Subcutaneous adipose tissue (tissue), 4 donors: ENCODE results near the gene ACSL1. TPM values are rescaled to one million over a fixed set of nuclear protein-coding genes. Genes with fewer than 3 reads are reported as not detected.

ENCODE experiments used
- CTCF ChIP-seq: fragments of 450-650 bp; IDR thresholded peaks from one replicate; pipeline ENCODE4 v1.5.1; 2016; ENCODE audit warnings: low read depth, mild to moderate bottlenecking, control low read depth, antibody characterized with exemption, moderate library complexity
- total RNA-seq, 4 donors: library from RNA; depleted of rRNA; stranded (reverse); fragments of >200 nt; gene quantifications; one replicate each; pipeline ENCODE4 v1.1.0, GENCODE V29; 2016

Gene ACSL1
- total RNA-seq, 4 donors from 2014 or later = 656 to 1,818 (median 1,286) TPM

DNA sequence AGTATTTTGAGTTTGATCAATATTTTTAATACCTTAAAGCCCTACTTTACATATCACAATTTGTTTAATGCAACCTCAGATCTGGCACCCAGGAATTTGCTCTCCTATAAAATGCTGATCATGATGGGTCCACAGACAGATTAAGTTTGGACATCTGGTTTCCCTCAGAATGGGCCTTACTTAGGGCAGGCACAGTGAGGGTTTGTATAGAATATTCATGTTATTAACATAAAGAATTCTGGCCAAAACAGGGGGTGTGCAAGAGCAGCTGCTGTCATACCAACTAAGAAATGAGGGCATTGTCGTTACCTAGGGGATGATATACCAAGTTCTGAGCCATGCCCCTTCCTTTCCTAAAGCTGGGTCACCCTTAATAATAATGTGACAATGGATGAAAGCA lies 54.4 kb downstream of the ACSL1 start:
- no peak for TF ChIP-seq CTCF

- no peak for TF ChIP-seq CTCF
These were observed 56.5 kb downstream of the ACSL1 start for GRCh38 chr4:184769141-184769765.

GRCh38 chr4:184768296-184768695 lies 57.5 kb downstream of the ACSL1 start:
- TF ChIP-seq CTCF = no peak

DNA sequence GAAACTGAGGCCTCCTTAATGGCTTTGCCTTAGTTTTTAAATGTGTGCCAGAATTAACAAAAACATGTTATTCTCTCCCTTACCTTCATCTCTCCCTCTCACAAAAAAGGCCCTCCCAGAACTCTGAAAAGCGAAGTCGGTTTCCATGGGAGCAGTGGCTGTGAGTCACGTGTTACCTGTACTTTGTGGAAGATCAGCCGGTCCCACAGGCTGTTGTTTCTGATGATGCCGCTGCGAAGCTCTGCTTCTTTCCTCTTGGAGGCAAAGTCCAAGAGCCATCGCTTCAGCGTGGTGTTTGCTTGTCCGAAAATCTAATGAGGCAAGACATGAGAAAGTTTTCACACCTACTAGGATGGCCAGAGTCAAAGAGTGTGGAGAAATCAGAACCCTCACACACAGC lies 59.3 kb downstream of the ACSL1 start:
- TF ChIP-seq CTCF = no peak

- TF ChIP-seq CTCF = no peak
These were observed 60.1 kb downstream of the ACSL1 start for GRCh38 chr4:184765473-184766340.

DNA sequence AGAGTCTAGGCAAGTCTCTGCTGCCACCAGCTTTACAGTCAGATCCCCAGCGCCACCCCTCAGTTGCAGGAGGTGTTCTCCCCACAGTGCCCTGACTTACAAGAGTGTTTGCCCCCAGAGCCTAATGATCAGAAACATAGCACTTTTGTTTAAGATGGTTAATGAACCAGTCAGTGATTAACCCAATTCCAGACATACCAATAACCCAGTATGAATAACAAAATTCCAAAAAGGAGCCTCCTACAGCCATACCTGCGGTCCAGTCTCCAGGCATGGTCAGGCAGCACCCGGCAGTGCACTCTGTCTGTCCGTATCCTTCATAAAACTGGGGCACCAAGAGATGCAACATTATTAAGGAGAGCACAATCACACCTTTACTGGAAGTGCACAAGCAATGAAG lies 61.2 kb downstream of the ACSL1 start:
- no peak for TF ChIP-seq CTCF

- TF ChIP-seq CTCF = no peak
These were observed 62.5 kb downstream of the ACSL1 start for GRCh38 chr4:184763150-184763780.
